ENCODE measurements around the gene TDRD12. TPM values are rescaled to one million over a fixed set of nuclear protein-coding genes. Genes with fewer than 3 reads are reported as not detected.
A peak's percentile ranks its signal among the peaks of the same experiment; 100 is the strongest.

TDRD12 gene
- total and polyA plus RNA-seq, 2 of the 13 experiments (the other 11 are each of a cell fraction or from before 2014, with no cell fraction given): 0.03 to 0.40 TPM

GRCh38 chr19:32691952-32692726, 27.4 kb upstream of the TDRD12 start (continued):
- no peak for TF ChIP-seq ZBTB39 (CRISPR knock-in tag; IDR thresholded peaks at IDR 0.05)
- TF ChIP-seq TARDBP (CRISPR knock-in tag; IDR thresholded peaks at IDR 0.05): no peak
- no peak for TF ChIP-seq SNAPC4 (CRISPR knock-in tag; IDR thresholded peaks at IDR 0.05)
- TF ChIP-seq ZNF552 (CRISPR knock-in tag; IDR thresholded peaks at IDR 0.05; ENCODE audit: borderline replicate concordance): peak; percentile 54; the same call in 1 of the 2 replicates
- TF ChIP-seq RCOR2 (CRISPR knock-in tag; IDR thresholded peaks at IDR 0.05): no peak
- no peak for TF ChIP-seq ELF1 (CRISPR knock-in tag; IDR thresholded peaks at IDR 0.05)
- no peak for TF ChIP-seq SIN3A (IDR thresholded peaks at IDR 0.05; ENCODE audit: borderline replicate concordance, low read depth, low read length)
- TF ChIP-seq REPIN1 (CRISPR knock-in tag; IDR thresholded peaks at IDR 0.05; ENCODE audit: borderline replicate concordance, low read depth): no peak; the same call in 1 of the 2 replicates
- no peak for TF ChIP-seq ZNF234 (CRISPR knock-in tag; conservative IDR thresholded peaks at IDR 0.05)
- TF ChIP-seq ZNF629 (CRISPR knock-in tag; conservative IDR thresholded peaks at IDR 0.05): no peak; the same call in 1 of the 2 replicates
- no peak; the same call in 1 of the 2 replicates for TF ChIP-seq ATF7-NPFF (CRISPR knock-in tag; IDR thresholded peaks at IDR 0.05; ENCODE audit: low read depth)
- peak; percentile 65 for TF ChIP-seq ASH2L (IDR thresholded peaks at IDR 0.05; ENCODE audit: insufficient read length, low read depth, low read length)
- peak; percentile 11; the same call in 1 of the 2 replicates for TF ChIP-seq GATAD1 (CRISPR knock-in tag; IDR thresholded peaks at IDR 0.05)
- peak; percentile 1 for TF ChIP-seq TAF15 (IDR thresholded peaks at IDR 0.05; ENCODE audit: low read depth, low read length, poor library complexity, severe bottlenecking)
- no peak for TF ChIP-seq ZNF282 (IDR thresholded peaks at IDR 0.05; ENCODE audit: partially characterized antibody)
- TF ChIP-seq ZNF331 (CRISPR knock-in tag; IDR thresholded peaks at IDR 0.05): no peak
- no peak for TF ChIP-seq ETV5 (CRISPR knock-in tag; IDR thresholded peaks at IDR 0.05; ENCODE audit: borderline replicate concordance)
- 0 out of 2 replicates have a peak, but pooled peaks have one; percentile 9 for TF ChIP-seq IRF9 (CRISPR knock-in tag; IDR thresholded peaks at IDR 0.05; ENCODE audit: borderline replicate concordance)

All from HepG2 (cell line).